ENCODE data around the gene LSM7. TPM values are rescaled to one million over a fixed set of nuclear protein-coding genes. Genes with fewer than 3 reads are reported as not detected.

The LSM7 gene
- total and polyA plus RNA-seq, 2 of the 13 experiments (the other 11 are each of a cell fraction or from before 2014, with no cell fraction given) = 140 to 205 TPM

DNA sequence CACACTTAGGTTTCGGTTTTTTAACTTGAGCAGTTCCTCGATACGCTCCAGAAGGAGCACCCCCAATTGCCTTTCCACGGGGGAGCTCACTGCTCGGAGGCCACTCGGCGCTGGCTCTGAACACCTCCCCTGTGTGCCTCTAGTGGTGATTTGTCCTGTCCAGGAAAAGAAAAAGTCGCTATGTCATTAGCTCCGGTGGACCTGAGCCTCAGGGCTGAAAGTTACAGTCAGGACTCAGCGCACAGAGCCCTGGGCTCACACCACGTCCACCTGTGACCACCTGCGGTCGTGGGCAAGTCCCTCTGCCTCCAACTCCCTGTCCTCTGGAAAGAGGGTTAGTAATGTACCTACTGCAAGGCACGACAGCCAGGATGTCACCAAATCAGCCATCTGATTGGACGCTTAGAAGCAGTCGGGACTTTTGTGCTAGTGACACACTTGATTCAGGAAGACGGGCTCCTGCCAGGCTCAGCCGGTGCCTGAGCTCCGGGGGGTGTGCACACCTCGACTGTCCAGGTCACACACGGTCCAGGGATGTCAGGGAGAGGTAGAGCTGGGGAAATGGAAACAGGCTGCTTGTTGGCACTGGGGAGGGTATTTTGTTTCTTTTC is 27.8 kb upstream of the LSM7 start:
- no peak for FAIRE-seq
- intact Hi-C loops (cut with micrococcal nuclease; ENCODE audit: unreplicated experiment) = no loop called here
- 42% methylated on average over 12 of the region's 21 CpGs for WGBS (ENCODE audit: low lambda C conversion rate)
- TF ChIP-seq, protein P1, sequence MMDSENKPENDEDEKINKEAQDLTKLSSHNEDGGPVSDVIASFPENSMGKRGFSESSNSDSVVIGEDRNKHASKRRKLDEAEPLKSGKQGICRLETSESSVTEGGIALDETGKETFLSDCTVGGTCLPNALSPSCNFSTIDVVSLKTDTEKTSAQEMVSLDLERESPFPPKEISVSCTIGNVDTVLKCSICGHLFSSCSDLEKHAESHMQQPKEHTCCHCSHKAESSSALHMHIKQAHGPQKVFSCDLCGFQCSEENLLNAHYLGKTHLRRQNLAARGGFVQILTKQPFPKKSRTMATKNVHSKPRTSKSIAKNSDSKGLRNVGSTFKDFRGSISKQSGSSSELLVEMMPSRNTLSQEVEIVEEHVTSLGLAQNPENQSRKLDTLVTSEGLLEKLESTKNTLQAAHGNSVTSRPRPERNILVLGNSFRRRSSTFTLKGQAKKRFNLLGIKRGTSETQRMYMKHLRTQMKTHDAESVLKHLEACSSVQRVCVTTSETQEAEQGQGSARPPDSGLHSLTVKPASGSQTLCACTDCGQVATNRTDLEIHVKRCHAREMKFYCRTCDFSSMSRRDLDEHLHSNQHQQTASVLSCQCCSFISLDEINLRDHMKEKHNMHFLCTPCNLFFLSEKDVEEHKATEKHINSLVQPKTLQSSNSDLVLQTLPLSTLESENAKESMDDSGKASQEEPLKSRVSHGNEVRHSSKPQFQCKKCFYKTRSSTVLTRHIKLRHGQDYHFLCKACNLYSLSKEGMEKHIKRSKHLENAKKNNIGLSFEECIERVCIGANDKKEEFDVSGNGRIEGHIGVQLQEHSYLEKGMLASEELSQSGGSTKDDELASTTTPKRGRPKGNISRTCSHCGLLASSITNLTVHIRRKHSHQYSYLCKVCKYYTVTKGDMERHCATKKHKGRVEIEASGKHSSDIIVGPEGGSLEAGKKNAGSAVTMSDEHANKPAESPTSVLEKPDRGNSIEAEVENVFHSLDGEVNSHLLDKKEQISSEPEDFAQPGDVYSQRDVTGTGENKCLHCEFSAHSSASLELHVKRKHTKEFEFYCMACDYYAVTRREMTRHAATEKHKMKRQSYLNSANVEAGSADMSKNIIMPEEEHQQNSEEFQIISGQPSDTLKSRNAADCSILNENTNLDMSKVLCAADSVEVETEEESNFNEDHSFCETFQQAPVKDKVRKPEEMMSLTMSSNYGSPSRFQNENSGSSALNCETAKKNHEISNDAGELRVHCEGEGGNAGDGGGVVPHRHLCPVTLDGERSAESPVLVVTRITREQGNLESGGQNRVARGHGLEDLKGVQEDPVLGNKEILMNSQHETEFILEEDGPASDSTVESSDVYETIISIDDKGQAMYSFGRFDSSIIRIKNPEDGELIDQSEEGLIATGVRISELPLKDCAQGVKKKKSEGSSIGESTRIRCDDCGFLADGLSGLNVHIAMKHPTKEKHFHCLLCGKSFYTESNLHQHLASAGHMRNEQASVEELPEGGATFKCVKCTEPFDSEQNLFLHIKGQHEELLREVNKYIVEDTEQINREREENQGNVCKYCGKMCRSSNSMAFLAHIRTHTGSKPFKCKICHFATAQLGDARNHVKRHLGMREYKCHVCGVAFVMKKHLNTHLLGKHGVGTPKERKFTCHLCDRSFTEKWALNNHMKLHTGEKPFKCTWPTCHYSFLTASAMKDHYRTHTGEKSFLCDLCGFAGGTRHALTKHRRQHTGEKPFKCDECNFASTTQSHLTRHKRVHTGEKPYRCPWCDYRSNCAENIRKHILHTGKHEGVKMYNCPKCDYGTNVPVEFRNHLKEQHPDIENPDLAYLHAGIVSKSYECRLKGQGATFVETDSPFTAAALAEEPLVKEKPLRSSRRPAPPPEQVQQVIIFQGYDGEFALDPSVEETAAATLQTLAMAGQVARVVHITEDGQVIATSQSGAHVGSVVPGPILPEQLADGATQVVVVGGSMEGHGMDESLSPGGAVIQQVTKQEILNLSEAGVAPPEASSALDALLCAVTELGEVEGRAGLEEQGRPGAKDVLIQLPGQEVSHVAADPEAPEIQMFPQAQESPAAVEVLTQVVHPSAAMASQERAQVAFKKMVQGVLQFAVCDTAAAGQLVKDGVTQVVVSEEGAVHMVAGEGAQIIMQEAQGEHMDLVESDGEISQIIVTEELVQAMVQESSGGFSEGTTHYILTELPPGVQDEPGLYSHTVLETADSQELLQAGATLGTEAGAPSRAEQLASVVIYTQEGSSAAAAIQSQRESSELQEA (CRISPR knock-in tag; IDR thresholded peaks at IDR 0.05; ENCODE audit: not compliant biosample characterization) = no peak
- TF ChIP-seq, protein P2, sequence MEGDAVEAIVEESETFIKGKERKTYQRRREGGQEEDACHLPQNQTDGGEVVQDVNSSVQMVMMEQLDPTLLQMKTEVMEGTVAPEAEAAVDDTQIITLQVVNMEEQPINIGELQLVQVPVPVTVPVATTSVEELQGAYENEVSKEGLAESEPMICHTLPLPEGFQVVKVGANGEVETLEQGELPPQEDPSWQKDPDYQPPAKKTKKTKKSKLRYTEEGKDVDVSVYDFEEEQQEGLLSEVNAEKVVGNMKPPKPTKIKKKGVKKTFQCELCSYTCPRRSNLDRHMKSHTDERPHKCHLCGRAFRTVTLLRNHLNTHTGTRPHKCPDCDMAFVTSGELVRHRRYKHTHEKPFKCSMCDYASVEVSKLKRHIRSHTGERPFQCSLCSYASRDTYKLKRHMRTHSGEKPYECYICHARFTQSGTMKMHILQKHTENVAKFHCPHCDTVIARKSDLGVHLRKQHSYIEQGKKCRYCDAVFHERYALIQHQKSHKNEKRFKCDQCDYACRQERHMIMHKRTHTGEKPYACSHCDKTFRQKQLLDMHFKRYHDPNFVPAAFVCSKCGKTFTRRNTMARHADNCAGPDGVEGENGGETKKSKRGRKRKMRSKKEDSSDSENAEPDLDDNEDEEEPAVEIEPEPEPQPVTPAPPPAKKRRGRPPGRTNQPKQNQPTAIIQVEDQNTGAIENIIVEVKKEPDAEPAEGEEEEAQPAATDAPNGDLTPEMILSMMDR (CRISPR knock-in tag; IDR thresholded peaks at IDR 0.05) = 0 out of 2 replicates have a peak, but pooled peaks have one; percentile 8
- TF ChIP-seq ZNF556 (CRISPR knock-in tag; IDR thresholded peaks at IDR 0.05; ENCODE audit: borderline replicate concordance) (no peak), SMYD3 (CRISPR knock-in tag; IDR thresholded peaks at IDR 0.05) (no peak), CENPT (CRISPR knock-in tag; IDR thresholded peaks at IDR 0.05; ENCODE audit: low read depth) (no peak)
- TF ChIP-seq, protein P3, sequence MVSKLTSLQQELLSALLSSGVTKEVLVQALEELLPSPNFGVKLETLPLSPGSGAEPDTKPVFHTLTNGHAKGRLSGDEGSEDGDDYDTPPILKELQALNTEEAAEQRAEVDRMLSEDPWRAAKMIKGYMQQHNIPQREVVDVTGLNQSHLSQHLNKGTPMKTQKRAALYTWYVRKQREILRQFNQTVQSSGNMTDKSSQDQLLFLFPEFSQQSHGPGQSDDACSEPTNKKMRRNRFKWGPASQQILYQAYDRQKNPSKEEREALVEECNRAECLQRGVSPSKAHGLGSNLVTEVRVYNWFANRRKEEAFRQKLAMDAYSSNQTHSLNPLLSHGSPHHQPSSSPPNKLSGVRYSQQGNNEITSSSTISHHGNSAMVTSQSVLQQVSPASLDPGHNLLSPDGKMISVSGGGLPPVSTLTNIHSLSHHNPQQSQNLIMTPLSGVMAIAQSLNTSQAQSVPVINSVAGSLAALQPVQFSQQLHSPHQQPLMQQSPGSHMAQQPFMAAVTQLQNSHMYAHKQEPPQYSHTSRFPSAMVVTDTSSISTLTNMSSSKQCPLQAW (CRISPR knock-in tag; IDR thresholded peaks at IDR 0.05) = no peak

More for the DNA sequence above, 27.8 kb upstream of the LSM7 start:
- peaks cover 2 to 14% of the 10 kb centered on the region in 2 experiments; a peak in 4 of 5 replicates for H3K27me3 ChIP-seq (ENCODE audit: control insufficient read depth in 1 of 2, insufficient read depth in 2 of 2, low read length in 2 of 2)
- ChIA-PET POLR2A (no interaction called here), CTCF (ENCODE audit: low intra/inter-chr PET ratio, low total read pairs) (no interaction called here)
- no peak for DNase-seq (ENCODE audit: low spot score)
- H2AFZ ChIP-seq (ENCODE audit: low read length) = no peak overlapping the region
- ATAC-seq = peak; percentile 44; the same call in 2 of the 3 replicates
- no TSS peak for BruUV-seq (replicated peaks)
- H4K20me1 ChIP-seq (ENCODE audit: insufficient read depth, low read length) = no peaks in the 10 kb centered on the region
- no peak overlapping the region for H3K4me3 ChIP-seq (replicated peaks in 1 of 3; ENCODE audit: insufficient read depth in 1 of 3, low read depth in 2 of 3, low read length in 3 of 3)
- H3K4me1 ChIP-seq (ENCODE audit: insufficient read depth, low read length) = no peaks in the 10 kb centered on the region
- H3K36me3 ChIP-seq (replicated peaks in 1 of 2; ENCODE audit: control insufficient read depth in 1 of 2, insufficient read depth in 2 of 2, low read length in 2 of 2) = no peaks in the 10 kb centered on the region
- H3K27ac ChIP-seq (ENCODE audit: extremely low read length, insufficient read depth, low read length) = no peak overlapping the region
- H3K79me2 ChIP-seq (ENCODE audit: insufficient read depth, low read length) = no peaks in the 10 kb centered on the region
- H3K9ac ChIP-seq (ENCODE audit: insufficient read depth, low read depth, low read length) = no peak overlapping the region
- in situ Hi-C loops (cut with HindIII; ENCODE audit: extremely low pct_ligation_motif_present, low pct_unique_long_range_greater_than_20kb) = no loop called here
- H3K9me3 ChIP-seq (ENCODE audit: low read length) = no peaks in the 10 kb centered on the region
- H3K4me2 ChIP-seq (ENCODE audit: low read depth, low read length) = no peak overlapping the region

Measured in HepG2 (cell line).